Thyroid gland (tissue), 4 donors: ENCODE data around the gene KAT6B.

Source experiments
- POLR2A ChIP-seq, 2 donors: fragments of 450-650 bp; IDR thresholded peaks; one replicate each; pipeline ENCODE4 v1.6.1; 2017; ENCODE audit warnings: antibody characterized with exemption in 2 of 2, mild to moderate bottlenecking in 2 of 2, moderate library complexity in 1 of 2
- TF ChIP-seq, protein P1 (sequence below), 6 experiments: fragments of 200-600 bp in 3 of 6; fragments of 450-650 bp in 3 of 6; sonication (generic) in 3 of 6; IDR thresholded peaks; one replicate each; pipeline ENCODE4 v1.5.1; 2016 to 2019; ENCODE audit warnings: antibody characterized with exemption in 6 of 6, mild to moderate bottlenecking in 2 of 6, inconsistent platforms in 1 of 6, moderate library complexity in 1 of 6

DNA sequence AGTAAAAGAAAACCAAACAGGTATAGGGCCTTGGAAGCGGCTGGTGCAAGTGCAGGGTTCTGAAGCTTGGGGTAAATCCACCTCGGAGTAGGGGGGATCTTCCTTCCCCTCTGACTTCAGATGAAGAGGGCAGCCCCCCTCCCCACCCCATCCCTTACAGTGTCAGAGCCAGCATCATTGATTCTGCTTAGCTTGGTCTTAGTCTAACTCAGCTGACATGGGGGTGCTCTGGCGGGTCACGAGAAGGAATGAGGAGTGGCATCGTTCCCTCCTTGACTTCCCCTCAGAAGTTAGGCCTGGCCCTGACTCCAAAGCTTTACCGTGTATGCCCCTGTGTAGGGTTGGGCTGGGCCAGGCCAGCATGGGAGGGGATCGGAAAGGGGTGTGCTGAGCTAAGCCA lies 240.9 kb downstream of the KAT6B start:
- TF ChIP-seq, protein P1, sequence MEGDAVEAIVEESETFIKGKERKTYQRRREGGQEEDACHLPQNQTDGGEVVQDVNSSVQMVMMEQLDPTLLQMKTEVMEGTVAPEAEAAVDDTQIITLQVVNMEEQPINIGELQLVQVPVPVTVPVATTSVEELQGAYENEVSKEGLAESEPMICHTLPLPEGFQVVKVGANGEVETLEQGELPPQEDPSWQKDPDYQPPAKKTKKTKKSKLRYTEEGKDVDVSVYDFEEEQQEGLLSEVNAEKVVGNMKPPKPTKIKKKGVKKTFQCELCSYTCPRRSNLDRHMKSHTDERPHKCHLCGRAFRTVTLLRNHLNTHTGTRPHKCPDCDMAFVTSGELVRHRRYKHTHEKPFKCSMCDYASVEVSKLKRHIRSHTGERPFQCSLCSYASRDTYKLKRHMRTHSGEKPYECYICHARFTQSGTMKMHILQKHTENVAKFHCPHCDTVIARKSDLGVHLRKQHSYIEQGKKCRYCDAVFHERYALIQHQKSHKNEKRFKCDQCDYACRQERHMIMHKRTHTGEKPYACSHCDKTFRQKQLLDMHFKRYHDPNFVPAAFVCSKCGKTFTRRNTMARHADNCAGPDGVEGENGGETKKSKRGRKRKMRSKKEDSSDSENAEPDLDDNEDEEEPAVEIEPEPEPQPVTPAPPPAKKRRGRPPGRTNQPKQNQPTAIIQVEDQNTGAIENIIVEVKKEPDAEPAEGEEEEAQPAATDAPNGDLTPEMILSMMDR (IDR thresholded peaks at IDR 0.05): no peak
- no peak for TF ChIP-seq POLR2A (IDR thresholded peaks at IDR 0.05)
